ENCODE results near the gene DHODH.

- TF ChIP-seq CTCF (IDR thresholded peaks at IDR 0.05 in 8 of 11, conservative IDR thresholded peaks at IDR 0.05 in 3 of 11) (no peak), POLR2AphosphoS5 (IDR thresholded peaks at IDR 0.05) (no peak), POLR2A (IDR thresholded peaks at IDR 0.05) (no peak)
Measured at GRCh38 chr16:72044296-72044695, 35.8 kb downstream of the DHODH start.
